ENCODE results near the gene GPRC5D. TPM values are rescaled to one million over a fixed set of nuclear protein-coding genes. Genes with fewer than 3 reads are reported as not detected.

GPRC5D gene
- polyA plus RNA-seq, 1 experiment: not detected

- TF ChIP-seq CTCF (IDR thresholded peaks at IDR 0.05; ENCODE audit: low read depth, low read length): no peak
- Histone ChIP-seq H3K9me3 (ENCODE audit: control insufficient read depth, insufficient read depth, low read length) (peaks cover 4% of the 10 kb centered on the region; the same call in 1 of the 2 replicates), H3K4me3 (ENCODE audit: low read depth, low read length) (no peak overlapping the region), H3K27ac (ENCODE audit: low read depth, low read length) (no peak overlapping the region), H3K27me3 (ENCODE audit: control insufficient read depth, insufficient read depth, low read length) (no peaks in the 10 kb centered on the region)
- ChIA-PET CTCF (no interaction called here), POLR2A (no interaction called here)
- DNase-seq (ENCODE audit: low read depth, low spot score): no peak
Observed at GRCh38 chr12:12929696-12930095, 22.3 kb downstream of the GPRC5D start.

GRCh38 chr12:12927211-12928079, 24.5 kb downstream of the GPRC5D start:
- TF ChIP-seq CTCF (IDR thresholded peaks at IDR 0.05; ENCODE audit: low read depth, low read length): no peak
- CTCF ChIA-PET: interaction anchor here (0.8 to 1.3 kb wide), 2 partner anchors 11 to 328 kb away, joined by 4 to 7 read pairs; no protein-coding TSS in a partner anchor
- POLR2A ChIA-PET: no interaction called here
- H3K27ac ChIP-seq (ENCODE audit: low read depth, low read length): peak overlapping the region; percentile 31
- no peaks in the 10 kb centered on the region for H3K27me3 ChIP-seq (ENCODE audit: control insufficient read depth, insufficient read depth, low read length)
- H3K9me3 ChIP-seq (ENCODE audit: control insufficient read depth, insufficient read depth, low read length): peaks cover 4% of the 10 kb centered on the region; the same call in 1 of the 2 replicates
- DNase-seq (ENCODE audit: low read depth, low spot score): peak; percentile 47
- peak overlapping the region; percentile 61 for H3K4me3 ChIP-seq (ENCODE audit: low read depth, low read length)

- Histone ChIP-seq H3K27me3 (ENCODE audit: control insufficient read depth, insufficient read depth, low read length) (no peaks in the 10 kb centered on the region), H3K9me3 (ENCODE audit: control insufficient read depth, insufficient read depth, low read length) (peaks cover 4% of the 10 kb centered on the region; the same call in 1 of the 2 replicates), H3K4me3 (ENCODE audit: low read depth, low read length) (no peak overlapping the region), H3K27ac (ENCODE audit: low read depth, low read length) (no peak overlapping the region)
- TF ChIP-seq CTCF (IDR thresholded peaks at IDR 0.05; ENCODE audit: low read depth, low read length): no peak
- DNase-seq (ENCODE audit: low read depth, low spot score): no peak
- POLR2A ChIA-PET: no interaction called here
- CTCF ChIA-PET: interaction anchor here (0.7 to 1.3 kb wide), 4 partner anchors 10 to 329 kb away, joined by 3 to 7 read pairs (median 4); no protein-coding TSS in a partner anchor
Observed at GRCh38 chr12:12926571-12927071, 25.3 kb downstream of the GPRC5D start.

GRCh38 chr12:12925388-12925787, 26.6 kb downstream of the GPRC5D start:
- Histone ChIP-seq H3K27ac (ENCODE audit: low read depth, low read length) (no peak overlapping the region), H3K4me3 (ENCODE audit: low read depth, low read length) (no peak overlapping the region), H3K9me3 (ENCODE audit: control insufficient read depth, insufficient read depth, low read length) (peaks cover 4% of the 10 kb centered on the region; the same call in 1 of the 2 replicates), H3K27me3 (ENCODE audit: control insufficient read depth, insufficient read depth, low read length) (no peaks in the 10 kb centered on the region)
- ChIA-PET CTCF (interaction anchor here (1.0 to 1.5 kb wide), 2 partner anchors 9 to 287 kb away, joined by 3 to 10 read pairs; no protein-coding TSS in a partner anchor), POLR2A (no interaction called here)
- no peak for TF ChIP-seq CTCF (IDR thresholded peaks at IDR 0.05; ENCODE audit: low read depth, low read length)
- no peak for DNase-seq (ENCODE audit: low read depth, low spot score)

GRCh38 chr12:12924169-12924568, 27.8 kb downstream of the GPRC5D start:
- POLR2A ChIA-PET: no interaction called here
- no peak for TF ChIP-seq CTCF (IDR thresholded peaks at IDR 0.05; ENCODE audit: low read depth, low read length)
- Histone ChIP-seq H3K27ac (ENCODE audit: low read depth, low read length) (peak overlapping the region; percentile 11), H3K27me3 (ENCODE audit: control insufficient read depth, insufficient read depth, low read length) (no peaks in the 10 kb centered on the region), H3K9me3 (ENCODE audit: control insufficient read depth, insufficient read depth, low read length) (peaks cover 4% of the 10 kb centered on the region; the same call in 1 of the 2 replicates), H3K4me3 (ENCODE audit: low read depth, low read length) (no peak overlapping the region)
- DNase-seq (ENCODE audit: low read depth, low spot score): no peak
- CTCF ChIA-PET: interaction anchor here (1.0 to 1.5 kb wide), 2 partner anchors 8 to 288 kb away, joined by 3 to 10 read pairs; no protein-coding TSS in a partner anchor

Measured in AG04450 (cell line).